ENCODE results near the gene AOPEP. TPM values are rescaled to one million over a fixed set of nuclear protein-coding genes. Genes with fewer than 3 reads are reported as not detected.

AOPEP gene
- total RNA-seq, 1 experiment from 2014 or later: 15.0 TPM

- Histone ChIP-seq H3K27me3 (ENCODE audit: insufficient read depth, low read length) (no peaks in the 10 kb centered on the region), H2BK20ac (ENCODE audit: low read depth, low read length, poor library complexity, severe bottlenecking) (no peak overlapping the region), H2AFZ (ENCODE audit: low read length) (no peak overlapping the region), H3K79me1 (ENCODE audit: insufficient read depth, low read depth, low read length, poor library complexity, severe bottlenecking) (no peaks in the 10 kb centered on the region), H4K5ac (ENCODE audit: insufficient read length, low read depth, low read length) (no peak overlapping the region), H3K4me2 (ENCODE audit: insufficient read depth, insufficient read length, low read length) (no peak overlapping the region), H3K23me2 (ENCODE audit: insufficient read length, low read depth, low read length, poor library complexity, severe bottlenecking) (no peaks in the 10 kb centered on the region), H2BK15ac (ENCODE audit: low read depth, low read length) (no peak overlapping the region), H4K8ac (replicated peaks; ENCODE audit: insufficient read length, low read depth, low read length) (no peak overlapping the region), H2BK120ac (ENCODE audit: low read depth, low read length, poor library complexity, severe bottlenecking) (no peak overlapping the region), H2BK5ac (ENCODE audit: insufficient read length, low read length) (no peak overlapping the region), H4K20me1 (ENCODE audit: control insufficient read depth, insufficient read depth, insufficient read length) (no peaks in the 10 kb centered on the region), H3K23ac (ENCODE audit: insufficient read length, low read depth, low read length) (no peak overlapping the region), H3K56ac (ENCODE audit: insufficient read length, low read depth, low read length) (no peak overlapping the region), H3K4me1 (ENCODE audit: insufficient read depth, low read length) (no peaks in the 10 kb centered on the region), H2BK12ac (ENCODE audit: insufficient read length, low read depth, low read length) (no peak overlapping the region), H3K9ac (ENCODE audit: extremely low read depth, insufficient read length, low read length) (no peak overlapping the region), H3K27ac (ENCODE audit: insufficient read length, low read depth, low read length) (no peak overlapping the region), H3K79me2 (ENCODE audit: insufficient read depth, low read length) (no peaks in the 10 kb centered on the region), H3K9me3 (ENCODE audit: control insufficient read depth, low read depth, low read length) (no peaks in the 10 kb centered on the region), H3K18ac (ENCODE audit: insufficient read length, low read depth, low read length) (no peak overlapping the region), H3K4ac (ENCODE audit: low read depth, low read length) (no peak overlapping the region), H3K14ac (ENCODE audit: insufficient read depth, low read length) (no peak overlapping the region), H2AK5ac (ENCODE audit: insufficient read length, low read length) (no peak overlapping the region), H3T11ph (ENCODE audit: low read length) (no peak overlapping the region), H4K91ac (ENCODE audit: insufficient read length, low read depth, low read length) (no peak overlapping the region)
- no peak overlapping the region for H3K27ac Mint-ChIP-seq
- peaks cover 0 to 5% (median 2%) of the 10 kb centered on the region in 3 experiments; a peak in 2 of 7 replicates for H3K36me3 Mint-ChIP-seq (ENCODE audit: insufficient read depth in 1 of 3, low read depth in 3 of 3)
- H3K4me1 Mint-ChIP-seq: peaks cover 20 to 35% of the 10 kb centered on the region in 2 experiments
- no peaks in the 10 kb centered on the region for H3K9me3 Mint-ChIP-seq
- H3K27me3 Mint-ChIP-seq (ENCODE audit: low read depth): peaks cover 1% of the 10 kb centered on the region; the same call in 1 of the 2 replicates
- H3K4me3 Mint-ChIP-seq: no peak overlapping the region
- DNase-seq: no peak
- TF ChIP-seq CTCF (conservative IDR thresholded peaks at IDR 0.05): no peak
- WGBS (ENCODE audit: extremely low coverage, insufficient read length, low lambda C conversion rate): no CpG with 5 or more reads among the region's 9 CpGs
These were observed 202.9 kb downstream of the AOPEP start for GRCh38 chr9:94929369-94929756.
